ENCODE results near the gene ELAVL1.

- TF ChIP-seq POLR2AphosphoS5 (IDR thresholded peaks at IDR 0.05; ENCODE audit: low read depth, low read length) (no peak), SPI1 (IDR thresholded peaks at IDR 0.05; ENCODE audit: low read depth, low read length) (no peak), PAX5 (IDR thresholded peaks at IDR 0.05; ENCODE audit: insufficient read depth, low read length, severe bottlenecking) (no peak), TAF1 (IDR thresholded peaks at IDR 0.05; ENCODE audit: low read depth, low read length) (no peak), POU2F2 (IDR thresholded peaks at IDR 0.05; ENCODE audit: low read depth, low read length) (no peak), POLR2A (IDR thresholded peaks at IDR 0.05; ENCODE audit: low read depth, low read length) (no peak)
These were observed 27.1 kb downstream of the ELAVL1 start for GRCh38 chr19:7978179-7978825.

Data from GM12891 (cell line).